GM18858 (cell line): ENCODE data around the gene NHSL1.

Source experiments
- ATAC-seq: cut with Tn5 transposase; IDR thresholded peaks from one replicate; pipeline ENCODE4 v1.9.1; 2021; ENCODE audit not compliant: unreplicated experiment

The NHSL1 gene

GRCh38 chr6:138467901-138468300 is 31.4 kb downstream of the NHSL1 start:
- ATAC-seq: no peak

- no peak for ATAC-seq
These were observed 34.2 kb downstream of the NHSL1 start for GRCh38 chr6:138465007-138465645.

- ATAC-seq: no peak
These were observed 35.2 kb downstream of the NHSL1 start for GRCh38 chr6:138464085-138464484.

GRCh38 chr6:138461647-138462046 is 37.6 kb downstream of the NHSL1 start:
- no peak for ATAC-seq

- ATAC-seq: no peak
These were observed 42.9 kb downstream of the NHSL1 start for GRCh38 chr6:138456401-138456790.

- peak; percentile 93 for ATAC-seq
These were observed 43.4 kb downstream of the NHSL1 start for GRCh38 chr6:138455746-138456400.

- peak; percentile 34 for ATAC-seq
These were observed 44.1 kb downstream of the NHSL1 start for GRCh38 chr6:138454981-138455706.

GRCh38 chr6:138451043-138451442 is 48.3 kb downstream of the NHSL1 start:
- no peak for ATAC-seq

- peak; percentile 68 for ATAC-seq
These were observed 48.8 kb downstream of the NHSL1 start for GRCh38 chr6:138450445-138450844.

- no peak for ATAC-seq
These were observed 52.5 kb downstream of the NHSL1 start for GRCh38 chr6:138446821-138447220.

GRCh38 chr6:138443979-138444378 is 55.3 kb downstream of the NHSL1 start:
- ATAC-seq: no peak

GRCh38 chr6:138442663-138443062 is 56.6 kb downstream of the NHSL1 start:
- ATAC-seq: no peak

- ATAC-seq: no peak
These were observed 57.3 kb downstream of the NHSL1 start for GRCh38 chr6:138441965-138442364.

- no peak for ATAC-seq
These were observed 58.4 kb downstream of the NHSL1 start for GRCh38 chr6:138440758-138441357.

- ATAC-seq: no peak
These were observed 59.0 kb downstream of the NHSL1 start for GRCh38 chr6:138440296-138440695.

GRCh38 chr6:138439546-138439945 is 59.7 kb downstream of the NHSL1 start:
- no peak for ATAC-seq

- ATAC-seq: no peak
These were observed 64.4 kb downstream of the NHSL1 start for GRCh38 chr6:138434925-138435324.

- ATAC-seq: no peak
These were observed 65.2 kb downstream of the NHSL1 start for GRCh38 chr6:138434096-138434495.

GRCh38 chr6:138432063-138432356 is 67.3 kb downstream of the NHSL1 start:
- ATAC-seq: no peak

- no peak for ATAC-seq
These were observed 67.8 kb downstream of the NHSL1 start for GRCh38 chr6:138431256-138432062.
